Fibroblast of villous mesenchyme (primary cell): ENCODE results near the gene NEMP1. TPM values are rescaled to one million over a fixed set of nuclear protein-coding genes. Genes with fewer than 3 reads are reported as not detected.
A peak's percentile ranks its signal among the peaks of the same experiment; 100 is the strongest.
"Not testable (repeated sequence)": the region's sequence is repeated elsewhere in the genome, so short reads cannot be mapped to it uniquely, and the experiment has no call there.

Experiments
- DNase-seq: peaks from one replicate; pipeline ENCODE4 v3.0.0-alpha.2; 2010; ENCODE audit warnings: low read depth
- H3K4me3 ChIP-seq: 2 replicates; pipeline ENCODE4 v1.5.1; 2011; ENCODE audit warnings: low read depth, mild to moderate bottlenecking, low read length
- CTCF ChIP-seq: IDR thresholded peaks from 2 replicates; pipeline ENCODE4 v1.5.1; 2012; ENCODE audit warnings: low read depth, mild to moderate bottlenecking, low read length; ENCODE audit not compliant: insufficient read depth
- total RNA-seq: library from RNA; depleted of rRNA; stranded (reverse); fragments of >200 nt; gene quantifications from 2 replicates; pipeline ENCODE4 v1.2.3, GENCODE V29; 2012

The NEMP1 gene
- total RNA-seq, 1 donor = 19.0 TPM

- TF ChIP-seq CTCF = no peak
- DNase-seq = no peak
- no peak overlapping the region for H3K4me3 ChIP-seq
Observed at GRCh38 chr12:57123813-57124212, 45.2 kb upstream of the NEMP1 start.

GRCh38 chr12:57120718-57121117 is 42.1 kb upstream of the NEMP1 start:
- DNase-seq, H3K4me3 ChIP-seq: not testable (repeated sequence)

GRCh38 chr12:57119294-57120085 is 40.9 kb upstream of the NEMP1 start:
- TF ChIP-seq CTCF = no peak
- no peak overlapping the region for H3K4me3 ChIP-seq
- DNase-seq = no peak

- no peak for DNase-seq
- no peak overlapping the region for H3K4me3 ChIP-seq
Observed at GRCh38 chr12:57118711-57119271, 40.2 kb upstream of the NEMP1 start.

GRCh38 chr12:57116580-57117281 is 38.1 kb upstream of the NEMP1 start:
- DNase-seq = no peak
- no peak overlapping the region for H3K4me3 ChIP-seq
- no peak for TF ChIP-seq CTCF

More at GRCh38 chr12:57118711-57119271, 40.2 kb upstream of the NEMP1 start:
- TF ChIP-seq CTCF = no peak

GRCh38 chr12:57112492-57113294 is 34.1 kb upstream of the NEMP1 start:
- DNase-seq = no peak
- no peak for TF ChIP-seq CTCF
- peak overlapping the region; percentile 93 for H3K4me3 ChIP-seq
